ENCODE measurements around the gene DNAJC30. TPM values are rescaled to one million over a fixed set of nuclear protein-coding genes. Genes with fewer than 3 reads are reported as not detected.

Gene DNAJC30
- total RNA-seq, 2 experiments from 2014 or later: 7.7 to 8.3 TPM

DNA sequence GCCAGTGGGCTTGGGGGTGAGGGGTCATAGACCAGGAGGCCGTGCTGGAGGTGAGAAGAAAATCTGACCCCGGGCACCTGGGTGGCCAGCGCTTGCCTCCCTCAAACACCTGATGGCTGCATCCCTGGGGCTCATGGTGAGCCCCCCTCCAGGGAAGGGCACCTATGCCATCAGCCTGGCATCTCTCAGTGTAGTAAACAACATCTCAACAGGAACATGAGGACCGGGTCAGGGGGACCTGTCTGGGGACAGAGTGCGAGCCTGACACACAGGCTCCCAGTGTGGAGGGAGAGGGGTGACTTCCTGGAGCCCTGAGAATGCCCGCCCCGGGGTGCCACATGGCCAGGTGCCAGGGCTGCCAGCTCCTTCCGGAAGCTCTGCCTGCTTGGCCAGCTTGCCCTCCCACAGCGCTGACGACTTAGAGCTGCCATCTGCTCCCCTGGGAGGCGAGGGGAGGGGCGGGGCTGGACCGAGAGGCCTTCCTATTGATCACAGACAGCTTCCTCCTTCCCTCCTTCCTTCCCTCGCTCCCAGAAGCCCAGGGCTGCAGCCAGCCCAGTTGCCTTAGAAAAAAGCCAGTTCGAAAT is 23.9 kb upstream of the DNAJC30 start:
- CTCF ChIA-PET: interaction anchor here (1.3 kb wide), 1 partner anchor 100 kb away, joined by 3 read pairs; no protein-coding TSS in a partner anchor
- Mint-ChIP-seq H3K36me3 (ENCODE audit: low read depth) (peaks cover 3% of the 10 kb centered on the region), H3K4me3 (no peak overlapping the region), H3K9me3 (ENCODE audit: insufficient read depth) (no peaks in the 10 kb centered on the region), H3K27me3 (ENCODE audit: low read depth) (no peaks in the 10 kb centered on the region), H3K4me1 (ENCODE audit: low read depth) (peaks cover 2% of the 10 kb centered on the region), H3K27ac (no peak overlapping the region)
- ATAC-seq (no peak), DNase-seq (no peak)
- POLR2A ChIA-PET: no interaction called here

DNA sequence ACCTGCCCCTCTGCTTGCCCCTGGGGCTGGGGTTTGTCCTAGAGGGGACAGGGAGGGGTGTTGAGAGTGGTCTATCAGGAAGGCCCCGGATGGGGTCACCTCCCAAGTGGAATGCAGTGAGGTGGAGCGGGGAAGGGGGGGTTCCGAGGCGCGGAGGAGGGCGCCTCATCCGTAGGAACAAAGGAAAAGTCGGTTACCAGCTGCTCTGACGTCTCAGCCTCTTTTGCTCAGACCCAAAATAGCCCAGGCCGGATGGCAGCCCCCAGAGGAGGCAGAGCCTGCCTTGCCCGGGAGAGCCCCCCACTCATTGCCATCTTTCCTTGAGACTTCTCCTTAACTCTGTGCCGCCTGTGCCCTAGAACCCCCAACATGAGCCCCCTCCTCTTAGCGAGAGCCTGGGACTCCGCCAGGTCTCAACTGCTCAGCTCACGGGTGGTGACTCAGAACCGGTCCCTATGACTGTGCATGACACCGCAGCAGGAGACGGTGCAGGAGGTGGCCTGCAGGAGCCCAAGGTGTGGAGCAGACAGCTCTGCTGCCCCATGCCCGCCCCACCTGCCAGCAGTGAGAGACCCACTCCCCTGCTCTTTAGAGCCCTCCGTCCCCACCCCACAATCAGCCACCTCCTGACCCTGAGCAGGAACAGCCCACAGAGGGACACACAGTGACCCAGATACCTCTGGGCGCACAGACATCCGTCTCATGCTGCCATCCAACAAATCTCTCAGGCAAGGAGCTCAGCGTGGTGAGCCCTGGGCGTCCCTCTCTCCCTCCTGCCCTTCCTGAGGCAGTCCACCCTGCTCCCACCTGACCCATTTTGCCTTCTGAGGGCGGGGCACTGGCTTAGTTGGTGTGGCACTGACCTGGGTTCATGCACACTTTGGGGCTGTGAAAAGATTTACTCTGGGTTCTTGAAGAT is 23.1 kb upstream of the DNAJC30 start:
- Mint-ChIP-seq H3K36me3 (ENCODE audit: low read depth) (peaks cover 10% of the 10 kb centered on the region), H3K4me3 (no peak overlapping the region), H3K4me1 (ENCODE audit: low read depth) (peaks cover 2% of the 10 kb centered on the region), H3K27ac (no peak overlapping the region), H3K27me3 (ENCODE audit: low read depth) (no peaks in the 10 kb centered on the region), H3K9me3 (ENCODE audit: insufficient read depth) (no peaks in the 10 kb centered on the region)
- ATAC-seq (no peak), DNase-seq (no peak)
- CTCF ChIA-PET: interaction anchor here (1.1 to 1.3 kb wide), 2 partner anchors 97 to 99 kb away, joined by 3 read pairs; no protein-coding TSS in a partner anchor
- POLR2A ChIA-PET: no interaction called here

DNA sequence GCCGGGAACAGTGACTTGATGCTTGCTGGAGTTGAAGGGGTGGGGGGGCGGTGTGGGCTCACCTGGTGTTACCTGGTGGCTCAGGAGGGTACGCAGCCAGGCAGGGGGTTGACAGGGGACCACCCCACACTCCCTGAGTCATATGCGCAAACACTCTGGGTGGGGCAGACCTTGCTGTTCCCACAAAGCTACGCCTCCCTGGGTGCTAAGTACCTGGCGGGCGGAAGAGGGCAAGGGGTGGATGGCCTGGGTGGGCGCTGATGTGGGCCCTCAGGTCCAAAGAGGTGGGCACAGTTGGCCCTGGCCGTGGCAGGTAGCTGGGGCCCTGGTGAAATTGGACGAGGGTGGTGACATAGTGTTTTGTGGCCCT is 22.3 kb upstream of the DNAJC30 start:
- ATAC-seq: no peak
- H3K9me3 Mint-ChIP-seq (ENCODE audit: insufficient read depth): no peaks in the 10 kb centered on the region

DNA sequence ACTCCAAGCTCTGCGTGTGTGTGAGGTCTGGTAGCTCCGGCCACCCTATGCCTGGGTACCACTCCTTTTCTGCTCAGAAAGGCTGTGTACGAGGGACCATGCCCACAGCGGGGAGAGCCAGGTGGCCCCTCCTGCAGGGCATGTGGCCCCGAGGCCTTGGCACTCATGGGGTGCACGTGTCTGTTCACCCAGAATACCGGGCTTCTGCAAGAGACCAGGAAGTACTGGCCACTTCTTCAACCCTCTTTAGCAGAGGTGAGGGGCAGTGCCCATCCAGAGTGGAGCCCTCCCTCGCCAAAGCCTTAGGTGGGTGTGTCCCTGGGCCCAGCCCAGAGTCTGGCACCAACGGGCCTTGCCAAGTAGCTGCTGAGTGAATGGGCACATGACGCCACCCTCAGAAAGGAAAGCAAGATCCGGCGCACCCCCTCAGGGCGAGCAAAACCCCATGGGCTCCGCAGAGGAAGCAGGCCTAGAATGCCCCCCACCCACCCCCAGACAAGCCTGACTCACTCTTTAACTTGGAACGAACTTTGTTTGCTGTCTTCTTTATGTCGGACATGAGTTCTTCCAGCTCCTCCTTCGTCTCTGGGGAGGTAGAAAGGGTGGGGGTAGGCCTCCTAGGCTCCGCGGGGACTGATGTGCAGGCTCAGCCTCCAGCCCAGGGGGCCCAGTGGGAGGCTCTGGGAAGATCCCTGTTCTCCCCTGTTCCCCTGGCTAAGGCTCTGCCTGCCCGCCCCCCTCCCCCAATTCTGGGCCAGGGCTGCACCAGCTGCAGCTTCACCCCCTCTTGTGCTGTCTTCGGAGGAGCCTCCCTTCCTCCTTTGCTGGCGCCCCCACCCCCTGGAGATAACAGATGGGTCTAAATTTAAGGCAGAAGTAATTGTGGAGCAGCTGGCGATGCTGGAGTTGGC is 21.6 kb upstream of the DNAJC30 start:
- peaks cover 2% of the 10 kb centered on the region for H3K4me1 Mint-ChIP-seq (ENCODE audit: low read depth)
- no peak overlapping the region for H3K4me3 Mint-ChIP-seq
- ATAC-seq (no peak), DNase-seq (no peak)
- ChIA-PET POLR2A (no interaction called here), CTCF (interaction anchor here (1.1 kb wide), 1 partner anchor 30 kb away, joined by 3 read pairs; no protein-coding TSS in a partner anchor)
- H3K9me3 Mint-ChIP-seq (ENCODE audit: insufficient read depth): no peaks in the 10 kb centered on the region
- H3K27ac Mint-ChIP-seq: no peak overlapping the region
- no peaks in the 10 kb centered on the region for H3K27me3 Mint-ChIP-seq (ENCODE audit: low read depth)
- H3K36me3 Mint-ChIP-seq (ENCODE audit: low read depth): peaks cover 10% of the 10 kb centered on the region

More for the DNA sequence above, 22.3 kb upstream of the DNAJC30 start:
- H3K27me3 Mint-ChIP-seq (ENCODE audit: low read depth): no peaks in the 10 kb centered on the region
- no peak overlapping the region for H3K27ac Mint-ChIP-seq
- POLR2A ChIA-PET: no interaction called here
- peaks cover 2% of the 10 kb centered on the region for H3K4me1 Mint-ChIP-seq (ENCODE audit: low read depth)
- H3K4me3 Mint-ChIP-seq: no peak overlapping the region
- peaks cover 10% of the 10 kb centered on the region for H3K36me3 Mint-ChIP-seq (ENCODE audit: low read depth)
- no peak for DNase-seq
- CTCF ChIA-PET: interaction anchor here (1.1 to 1.3 kb wide), 2 partner anchors 96 to 99 kb away, joined by 3 read pairs; no protein-coding TSS in a partner anchor

DNA sequence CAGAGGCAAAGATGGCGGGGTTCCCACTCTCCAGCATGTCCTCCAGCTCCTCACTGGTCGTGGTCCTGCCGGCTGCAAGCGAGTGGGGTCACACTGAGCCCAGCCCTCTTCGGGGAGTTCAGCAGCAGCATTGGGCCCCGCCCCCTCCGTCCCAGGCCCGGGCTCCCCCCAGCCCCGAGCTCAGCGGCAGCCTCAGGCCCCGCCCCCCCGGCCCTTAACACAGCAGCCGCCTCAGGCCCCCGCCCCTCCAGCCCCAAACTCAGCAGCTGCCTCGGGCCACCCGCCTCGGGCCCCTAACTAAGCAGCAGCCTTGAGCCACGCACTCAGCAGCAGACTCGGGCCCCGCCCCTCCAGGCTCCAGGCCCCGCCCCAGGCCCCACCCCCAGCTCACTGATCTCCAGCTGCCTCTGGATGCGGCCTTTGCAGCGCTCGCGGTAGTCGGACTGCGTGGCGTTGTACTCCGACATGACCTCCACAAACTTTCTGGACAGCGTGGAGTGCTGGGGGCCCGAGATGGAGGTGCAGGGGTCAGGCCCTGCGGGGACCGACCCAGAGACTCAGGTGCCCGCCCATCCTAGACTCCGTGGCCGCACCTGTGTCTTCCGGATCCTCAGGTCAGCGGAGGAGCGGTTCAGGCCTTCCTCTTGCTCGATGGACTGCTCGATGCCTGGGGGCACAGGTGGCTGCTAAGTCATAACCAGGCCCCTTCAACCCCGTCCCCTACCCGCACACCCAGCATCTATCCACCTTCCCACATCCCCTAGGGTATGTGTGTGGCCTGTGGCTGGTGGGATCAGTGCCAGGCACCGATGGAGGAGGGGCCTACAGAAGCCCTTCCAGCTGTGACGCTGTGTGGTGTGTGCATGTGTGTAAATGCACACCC is 20.7 kb upstream of the DNAJC30 start:
- no peak overlapping the region for H3K27ac Mint-ChIP-seq
- POLR2A ChIA-PET: no interaction called here
- no peak overlapping the region for H3K4me3 Mint-ChIP-seq
- CTCF ChIA-PET: interaction anchor here (1.1 to 1.4 kb wide), 2 partner anchors 18 to 31 kb away, joined by 3 read pairs; no protein-coding TSS in a partner anchor
- DNase-seq (peak; percentile 43), ATAC-seq (peak; percentile 62)
- peaks cover 13% of the 10 kb centered on the region for H3K36me3 Mint-ChIP-seq (ENCODE audit: low read depth)
- H3K27me3 Mint-ChIP-seq (ENCODE audit: low read depth): no peaks in the 10 kb centered on the region
- no peaks in the 10 kb centered on the region for H3K9me3 Mint-ChIP-seq (ENCODE audit: insufficient read depth)
- H3K4me1 Mint-ChIP-seq (ENCODE audit: low read depth): peaks cover 2% of the 10 kb centered on the region

DNA sequence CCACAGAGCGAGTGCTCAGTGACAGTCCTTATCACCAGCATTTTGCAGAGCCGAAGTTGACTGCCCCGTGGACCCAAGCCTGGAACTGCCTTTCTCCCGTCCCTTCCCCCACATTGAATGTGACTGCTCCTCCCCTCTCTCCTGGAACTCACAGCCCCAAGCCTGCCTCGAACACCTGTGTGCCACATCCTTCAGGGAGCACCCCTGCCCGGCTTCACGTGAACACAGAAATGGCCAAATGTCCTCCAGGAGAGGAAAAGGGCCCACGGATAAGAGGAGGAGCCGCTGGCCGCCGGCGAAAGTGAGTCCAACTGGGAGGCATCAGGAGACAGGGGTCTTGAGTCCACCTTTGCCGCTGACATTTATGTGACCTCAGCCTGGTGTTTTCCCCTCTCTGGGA is 20.0 kb upstream of the DNAJC30 start:
- no peak overlapping the region for H3K27ac Mint-ChIP-seq
- H3K27me3 Mint-ChIP-seq (ENCODE audit: low read depth): no peaks in the 10 kb centered on the region
- H3K36me3 Mint-ChIP-seq (ENCODE audit: low read depth): peaks cover 20% of the 10 kb centered on the region
- no peak overlapping the region for H3K4me3 Mint-ChIP-seq
- H3K9me3 Mint-ChIP-seq (ENCODE audit: insufficient read depth): no peaks in the 10 kb centered on the region
- ChIA-PET CTCF (interaction anchor here (1.4 to 2.9 kb wide), 2 partner anchors 10 to 17 kb away, joined by 3 to 8 read pairs; no protein-coding TSS in a partner anchor), POLR2A (interaction anchor here (0.5 kb wide), 1 partner anchor 11 kb away, joined by 3 read pairs; no protein-coding TSS in a partner anchor)
- DNase-seq (no peak), ATAC-seq (no peak)
- peaks cover 2% of the 10 kb centered on the region for H3K4me1 Mint-ChIP-seq (ENCODE audit: low read depth)

DNA sequence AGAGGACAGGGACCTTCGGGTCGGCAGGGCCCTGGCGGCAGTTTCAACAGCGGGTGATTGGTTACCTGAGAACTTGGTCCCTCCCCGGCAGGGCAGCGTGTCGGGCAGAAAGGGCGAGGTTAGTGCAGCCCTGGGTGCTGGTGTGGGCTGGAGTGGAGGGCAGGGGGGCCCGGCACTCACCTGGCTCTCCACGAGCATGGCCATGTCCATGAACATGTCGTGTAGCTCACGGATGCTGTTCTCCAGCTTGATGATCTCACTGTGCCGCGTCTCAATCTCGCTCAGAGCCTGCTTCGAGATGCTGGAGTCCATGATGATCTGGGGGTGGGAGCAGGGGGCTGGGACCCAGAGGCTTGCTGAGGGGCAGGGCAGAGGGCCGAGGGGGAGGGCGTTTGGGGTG is 19.4 kb upstream of the DNAJC30 start:
- Mint-ChIP-seq H3K4me3 (no peak overlapping the region), H3K4me1 (ENCODE audit: low read depth) (peaks cover 2% of the 10 kb centered on the region), H3K27me3 (ENCODE audit: low read depth) (no peaks in the 10 kb centered on the region), H3K9me3 (ENCODE audit: insufficient read depth) (no peaks in the 10 kb centered on the region), H3K36me3 (ENCODE audit: low read depth) (peaks cover 21% of the 10 kb centered on the region), H3K27ac (no peak overlapping the region)
- ChIA-PET POLR2A (interaction anchor here (0.6 kb wide), 1 partner anchor 82 kb away, joined by 4 read pairs; no protein-coding TSS in a partner anchor), CTCF (interaction anchor here (0.8 to 2.9 kb wide), 8 partner anchors 11 to 96 kb away, joined by 3 to 8 read pairs (median 3); partner anchors contain the start of gene STX1A)
- no peak for ATAC-seq
- DNase-seq: no peak

DNA sequence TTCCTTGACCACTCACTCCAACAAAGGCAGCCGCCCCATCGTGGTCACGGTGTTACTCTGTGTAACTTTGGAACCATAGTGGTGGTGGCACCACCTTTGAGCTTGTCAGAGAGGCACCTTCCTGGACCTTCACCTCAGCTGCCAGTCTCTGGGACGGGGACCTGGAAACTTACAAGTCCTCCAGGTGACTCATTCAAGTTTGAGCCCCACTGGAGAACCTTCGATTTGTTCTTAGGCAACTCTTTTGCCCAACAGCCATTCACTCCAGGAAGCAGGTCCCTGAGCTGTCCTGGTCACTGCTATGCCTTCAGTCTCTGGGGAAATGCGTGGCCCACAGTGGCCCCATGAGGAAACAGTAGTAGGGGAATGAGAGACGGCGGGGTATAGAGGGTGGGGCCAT is 19.0 kb upstream of the DNAJC30 start:
- ChIA-PET CTCF (interaction anchor here (0.8 to 2.9 kb wide), 7 partner anchors 11 to 96 kb away, joined by 3 to 8 read pairs (median 3); partner anchors contain the start of gene STX1A), POLR2A (interaction anchor here (0.6 kb wide), 1 partner anchor 81 kb away, joined by 4 read pairs; no protein-coding TSS in a partner anchor)
- ATAC-seq (no peak), DNase-seq (no peak)
- Mint-ChIP-seq H3K27me3 (ENCODE audit: low read depth) (no peaks in the 10 kb centered on the region), H3K27ac (no peak overlapping the region), H3K4me1 (ENCODE audit: low read depth) (no peaks in the 10 kb centered on the region), H3K36me3 (ENCODE audit: low read depth) (peaks cover 24% of the 10 kb centered on the region), H3K9me3 (ENCODE audit: insufficient read depth) (no peaks in the 10 kb centered on the region), H3K4me3 (no peak overlapping the region)

DNA sequence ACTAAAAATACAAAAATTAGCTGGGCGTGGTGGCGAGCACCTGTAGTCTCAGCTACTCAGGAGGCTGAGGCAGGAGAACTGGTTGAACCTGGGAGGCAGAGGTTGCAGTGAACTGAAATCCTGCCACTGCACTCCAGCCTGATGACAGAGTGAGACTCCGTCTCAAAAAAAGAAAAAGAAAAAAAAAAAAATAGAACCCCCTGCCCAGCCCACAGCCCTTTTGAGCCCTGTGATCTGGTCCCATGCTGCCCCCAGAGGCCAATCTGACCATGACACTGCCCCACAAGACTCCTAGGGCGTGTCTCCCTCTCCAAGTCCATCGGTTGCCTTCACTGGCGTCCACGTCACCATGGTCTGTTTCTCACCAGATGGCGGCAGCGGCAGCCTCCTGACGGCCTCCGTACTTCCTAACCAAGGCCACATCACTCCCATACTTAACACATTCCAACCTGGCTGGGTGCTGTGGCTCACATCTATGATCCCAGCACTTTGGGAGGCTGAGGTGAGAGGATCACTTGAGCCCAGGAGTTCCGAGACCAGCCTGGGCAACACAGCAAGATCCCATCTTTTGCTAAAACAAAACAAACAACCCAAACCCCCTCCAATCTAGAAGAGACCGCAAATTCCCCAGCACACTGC is 18.2 kb upstream of the DNAJC30 start:
- ATAC-seq (peak; percentile 37), DNase-seq (peak; percentile 41)
- H3K27me3 Mint-ChIP-seq (ENCODE audit: low read depth): no peaks in the 10 kb centered on the region
- no peaks in the 10 kb centered on the region for H3K9me3 Mint-ChIP-seq (ENCODE audit: insufficient read depth)
- POLR2A ChIA-PET: no interaction called here
- no peak overlapping the region for H3K27ac Mint-ChIP-seq
- CTCF ChIA-PET: interaction anchor here (0.7 to 2.9 kb wide), 7 partner anchors 10 to 94 kb away, joined by 3 to 8 read pairs (median 3); partner anchors contain the start of gene STX1A
- peaks cover 29% of the 10 kb centered on the region for H3K36me3 Mint-ChIP-seq (ENCODE audit: low read depth)
- H3K4me3 Mint-ChIP-seq: no peak overlapping the region
- H3K4me1 Mint-ChIP-seq (ENCODE audit: low read depth): no peaks in the 10 kb centered on the region

DNA sequence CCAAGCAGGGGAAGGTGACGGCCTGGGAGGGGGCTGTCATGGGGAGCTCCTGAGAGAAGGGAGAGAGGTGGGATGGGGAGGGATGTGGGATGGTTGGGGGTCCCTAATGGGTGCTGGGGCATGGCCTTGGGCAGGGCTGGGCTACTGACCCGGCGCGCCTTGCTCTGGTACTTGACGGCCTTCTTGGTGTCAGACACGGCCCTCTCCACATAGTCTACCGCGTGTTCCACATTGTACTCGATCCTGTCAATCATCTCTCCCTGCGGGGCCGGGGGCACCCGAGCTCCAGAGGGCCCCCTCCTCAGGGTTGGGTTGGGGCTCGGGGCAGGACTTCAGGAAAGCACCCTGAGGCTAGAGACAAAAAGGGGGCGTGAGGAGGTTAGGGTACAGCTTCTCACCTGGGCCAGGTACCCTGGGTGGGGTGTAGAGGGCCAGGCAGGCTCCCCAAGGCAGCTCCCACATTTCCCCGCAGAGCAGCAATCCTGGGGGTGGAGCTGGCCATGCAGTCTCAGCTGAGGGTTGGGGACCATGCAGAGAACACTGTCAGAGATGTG is 17.4 kb upstream of the DNAJC30 start:
- Mint-ChIP-seq H3K4me1 (ENCODE audit: low read depth) (no peaks in the 10 kb centered on the region), H3K36me3 (ENCODE audit: low read depth) (peaks cover 32% of the 10 kb centered on the region), H3K27ac (no peak overlapping the region), H3K4me3 (no peak overlapping the region), H3K27me3 (ENCODE audit: low read depth) (no peaks in the 10 kb centered on the region), H3K9me3 (ENCODE audit: insufficient read depth) (no peaks in the 10 kb centered on the region)
- ChIA-PET POLR2A (no interaction called here), CTCF (interaction anchor here (0.7 to 2.9 kb wide), 5 partner anchors 10 to 94 kb away, joined by 3 to 8 read pairs (median 4); no protein-coding TSS in a partner anchor)
- ATAC-seq: no peak
- DNase-seq: no peak

Data from activated CD8-positive, alpha-beta T cell treated with anti-CD3 and anti-CD28 coated beads, Interleukin-2, amount 10 ng/mL, durations not matched to agents 7 days and 5 days (primary cell).